GM12878 (cell line): ENCODE data around the gene MINAR1. TPM values are rescaled to one million over a fixed set of nuclear protein-coding genes. Genes with fewer than 3 reads are reported as not detected.

Experiments
- ATAC-seq: fragments of 200-7000 bp; cut with Tn5 transposase; 3 replicates; pipeline ENCODE4 v1.9.1; 2020; ENCODE audit warnings: mild to moderate bottlenecking, moderate library complexity
- BruUV-seq: library from RNA; stranded (reverse); fragments of 400-500 nt; replicated peaks from 2 replicates; lab custom pipeline; 2021; lab: Mats Ljungman, UMichigan
- CTCF ChIA-PET: fragments of 300-600 bp; sonication (Branson Sonifier 250); formaldehyde crosslinking; extraction: SDS; loops from one replicate; lab custom pipeline; 2021; ENCODE audit warnings: inconsistent platforms; lab: Yijun Ruan, JAX
- POLR2A ChIA-PET: fragments of 350-600 bp; formaldehyde crosslinking; extraction: SDS; loops from one replicate; lab custom pipeline; 2021; ENCODE audit warnings: inconsistent platforms; lab: Charles Lee
- RAD21 ChIA-PET: fragments of 300-600 bp; sonication (Branson Sonifier 250); formaldehyde crosslinking; loops from one replicate; lab custom pipeline; 2023; ENCODE audit warnings: antibody characterized with exemption; ENCODE audit not compliant: unreplicated experiment; lab: Charles Lee
- SMC1A ChIA-PET: fragments of 300-600 bp; sonication (Branson Sonifier 250); formaldehyde crosslinking; loops from one replicate; lab custom pipeline; 2023; ENCODE audit not compliant: unreplicated experiment, uncharacterized antibody; lab: Charles Lee
- DNase-seq: peaks from one replicate; pipeline ENCODE4 v3.0.0-alpha.2; 2011; ENCODE audit warnings: low read depth, low spot score
- FAIRE-seq: peaks from 3 replicates; lab custom pipeline; 2011; peaks lifted over from hg19 to GRCh38; lab: Jason Lieb, UNC
- H2AFZ ChIP-seq: 2 replicates; pipeline ENCODE4 v1.6.0; 2011; ENCODE audit warnings: low read depth, low read length, control low read depth; ENCODE audit not compliant: control insufficient read depth
- H3K27ac ChIP-seq: 2 replicates; pipeline ENCODE4 v1.5.1; 2011; ENCODE audit warnings: control low read depth; ENCODE audit not compliant: control insufficient read depth, insufficient read depth
- H3K27me3 ChIP-seq, 2 experiments: replicated peaks in 1 of 2; 2 replicates each; pipeline versions ENCODE4 v1.6.0 to v1.6.1; 2011; ENCODE audit warnings: low read length in 1 of 2; ENCODE audit not compliant: control insufficient read depth in 2 of 2, insufficient read depth in 2 of 2
- H3K36me3 ChIP-seq, 2 experiments: 2 replicates each; pipeline ENCODE4 v1.5.1; 2011; ENCODE audit warnings: low read length in 1 of 2; ENCODE audit not compliant: control insufficient read depth in 2 of 2, insufficient read depth in 2 of 2
- H3K4me1 ChIP-seq: 2 replicates; pipeline ENCODE4 v1.6.1; 2011; ENCODE audit warnings: mild to moderate bottlenecking, low read length, moderate library complexity, mixed read lengths; ENCODE audit not compliant: control insufficient read depth, insufficient read depth
- H3K4me2 ChIP-seq: 2 replicates; pipeline ENCODE4 v1.6.0; 2011; ENCODE audit warnings: control low read depth; ENCODE audit not compliant: control insufficient read depth, insufficient read depth
- H3K4me3 ChIP-seq: fragments of 200-600 bp; sonication (generic); 2 replicates; pipeline ENCODE4 v1.5.1; 2016
- H3K79me2 ChIP-seq: 2 replicates; pipeline ENCODE4 v1.6.0; 2011; ENCODE audit warnings: low read length; ENCODE audit not compliant: control insufficient read depth, insufficient read depth
- H3K9ac ChIP-seq: 2 replicates; pipeline ENCODE4 v1.8.0; 2011; ENCODE audit warnings: low read length, control low read depth, mixed read lengths; ENCODE audit not compliant: control insufficient read depth, insufficient read depth
- H3K9me3 ChIP-seq: replicated peaks from 3 replicates; pipeline ENCODE4 v1.5.1; 2011; ENCODE audit warnings: mild to moderate bottlenecking, low read length; ENCODE audit not compliant: control insufficient read depth, insufficient read depth
- H4K20me1 ChIP-seq: 2 replicates; pipeline ENCODE4 v1.6.0; 2011; ENCODE audit not compliant: control insufficient read depth, insufficient read depth
- BACH1 ChIP-seq: fragments of 450-650 bp; IDR thresholded peaks from 2 replicates; pipeline ENCODE4 v1.6.1; 2017; ENCODE audit warnings: mild to moderate bottlenecking, borderline replicate concordance
- CBFB ChIP-seq: IDR thresholded peaks from 2 replicates; pipeline ENCODE4 v1.6.1; 2016; ENCODE audit warnings: antibody characterized with exemption, low read depth
- EED ChIP-seq: sonication (generic); IDR thresholded peaks from 2 replicates; pipeline ENCODE4 v1.6.1; 2016; ENCODE audit warnings: antibody characterized with exemption, low read depth
- ELK1 ChIP-seq: IDR thresholded peaks from 2 replicates; pipeline ENCODE4 v1.6.1; 2012; ENCODE audit warnings: low read depth, low read length, improper control_type of control experiment
- GATAD2B ChIP-seq: fragments of 450-650 bp; conservative IDR thresholded peaks from 2 replicates; pipeline ENCODE4 v1.6.1; 2017; ENCODE audit warnings: low read depth, mild to moderate bottlenecking, moderate library complexity
- MXI1 ChIP-seq: fragments of 150-350 bp; IDR thresholded peaks from 2 replicates; pipeline ENCODE4 v1.6.1; 2011; ENCODE audit warnings: low read depth, mild to moderate bottlenecking, inconsistent platforms, low read length, improper control_type of control experiment
- NFXL1 ChIP-seq: fragments of 450-650 bp; IDR thresholded peaks from 2 replicates; pipeline ENCODE4 v1.6.1; 2017; ENCODE audit warnings: antibody characterized with exemption, mild to moderate bottlenecking, borderline replicate concordance
- SMARCA5 ChIP-seq: fragments of 450-650 bp; IDR thresholded peaks from 2 replicates; pipeline ENCODE4 v1.6.1; 2017; ENCODE audit warnings: mild to moderate bottlenecking
- SMC3 ChIP-seq: IDR thresholded peaks from 2 replicates; pipeline ENCODE4 v1.6.1; 2011; ENCODE audit warnings: low read length, improper control_type of control experiment, borderline replicate concordance
- SP1 ChIP-seq: IDR thresholded peaks from one replicate; pipeline ENCODE4 v1.6.1; 2011; ENCODE audit warnings: low read depth, low read length
- SRF ChIP-seq, 2 experiments: IDR thresholded peaks; 2 replicates each; pipeline ENCODE4 v1.6.1; 2011; ENCODE audit warnings: low read depth in 2 of 2, low read length in 2 of 2, mild to moderate bottlenecking in 1 of 2, moderate library complexity in 1 of 2
- TCF12 ChIP-seq: IDR thresholded peaks from 2 replicates; pipeline ENCODE4 v1.6.1; 2011; ENCODE audit warnings: low read depth, mild to moderate bottlenecking, low read length
- YBX1 ChIP-seq: fragments of 450-650 bp; IDR thresholded peaks from 2 replicates; pipeline ENCODE4 v1.6.1; 2016; ENCODE audit warnings: antibody characterized with exemption
- ZNF622 ChIP-seq: fragments of 450-650 bp; IDR thresholded peaks from 2 replicates; pipeline ENCODE4 v1.6.1; 2017; ENCODE audit warnings: mild to moderate bottlenecking, inconsistent platforms
- WGBS: methylation state at CpG from one replicate; pipeline ENCODE4 v1.1.6; 2016; ENCODE audit warnings: low lambda C conversion rate; ENCODE audit not compliant: insufficient replicate concordance, insufficient coverage; ENCODE audit errors: missing lambda C conversion rate; 5-methylcytosine and 5-hydroxymethylcytosine counted together
- in situ Hi-C: fragments of 300-500 bp; cut with MboI; formaldehyde crosslinking; loops from 9 replicates; pipeline ENCODE4 v1.14.3; 2018; ENCODE audit warnings: mixed read lengths
- intact Hi-C: fragments of 100-400 bp; cut with micrococcal nuclease; formaldehyde crosslinking; loops from one replicate; pipeline ENCODE4 v1.14.2; 2022; ENCODE audit not compliant: unreplicated experiment
- polyA plus RNA-seq, 11 experiments: library from polyadenylated mRNA; depleted of rRNA in 4 of 11; unstranded in 6 of 11; stranded (reverse) in 5 of 11; fragments of >200 nt; fragmentation: Nextera tagmentation in 4 of 11; fragmentation: Illumina TruSeq in 1 of 11; extraction: Ambion mirVana in 4 of 11; extraction: Trizol in 1 of 11; gene quantifications; 1 replicate in 1 of 11; 2 replicates in 10 of 11; pipeline versions ENCODE4 v1.2.1 to v1.2.3, GENCODE V29; 2011 to 2016; ENCODE audit warnings: inconsistent platforms in 2 of 11, missing spikeins in 2 of 11, low read depth in 1 of 11
- total RNA-seq, 4 experiments: library from RNA; depleted of rRNA in 3 of 4; stranded (reverse); fragments of >200 nt in 3 of 4; fragmentation: Illumina TruSeq in 1 of 4; extraction: Trizol in 1 of 4; gene quantifications; 2 replicates each; pipeline versions ENCODE4 v1.2.1 to v1.2.3, GENCODE V29; 2013 to 2021
- TF ChIP-seq, protein P1 (sequence below): IDR thresholded peaks from 2 replicates; pipeline ENCODE4 v1.6.1; 2011; ENCODE audit warnings: low read depth, low read length, improper control_type of control experiment, borderline replicate concordance
- TF ChIP-seq, protein P2 (sequence below): fragments of 450-650 bp; IDR thresholded peaks from 2 replicates; pipeline ENCODE4 v1.6.1; 2017; ENCODE audit warnings: borderline replicate concordance
- TF ChIP-seq, protein P3 (sequence below): fragments of 450-650 bp; IDR thresholded peaks from 2 replicates; pipeline ENCODE4 v1.6.1; 2017; ENCODE audit warnings: mild to moderate bottlenecking

The MINAR1 gene
- total and polyA plus RNA-seq, 10 of the 15 experiments (the other 5 are each of a cell fraction or from before 2014, with no cell fraction given): 0.05 to 0.40 (median 0.24) TPM

GRCh38 chr15:79463781-79464270 lies 31.7 kb downstream of the MINAR1 start:
- no peak for TF ChIP-seq SRF (IDR thresholded peaks at IDR 0.05; ENCODE audit: low read depth in 2 of 2, low read length in 2 of 2)
- no peak for TF ChIP-seq SMARCA5
- TF ChIP-seq SMC3: no peak
- TF ChIP-seq TCF12: no peak
- no peak for TF ChIP-seq NFXL1
- TF ChIP-seq, protein P1, sequence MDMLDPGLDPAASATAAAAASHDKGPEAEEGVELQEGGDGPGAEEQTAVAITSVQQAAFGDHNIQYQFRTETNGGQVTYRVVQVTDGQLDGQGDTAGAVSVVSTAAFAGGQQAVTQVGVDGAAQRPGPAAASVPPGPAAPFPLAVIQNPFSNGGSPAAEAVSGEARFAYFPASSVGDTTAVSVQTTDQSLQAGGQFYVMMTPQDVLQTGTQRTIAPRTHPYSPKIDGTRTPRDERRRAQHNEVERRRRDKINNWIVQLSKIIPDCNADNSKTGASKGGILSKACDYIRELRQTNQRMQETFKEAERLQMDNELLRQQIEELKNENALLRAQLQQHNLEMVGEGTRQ: no peak
- no peak for TF ChIP-seq YBX1
- TF ChIP-seq ZNF622: no peak
- TF ChIP-seq, protein P2, sequence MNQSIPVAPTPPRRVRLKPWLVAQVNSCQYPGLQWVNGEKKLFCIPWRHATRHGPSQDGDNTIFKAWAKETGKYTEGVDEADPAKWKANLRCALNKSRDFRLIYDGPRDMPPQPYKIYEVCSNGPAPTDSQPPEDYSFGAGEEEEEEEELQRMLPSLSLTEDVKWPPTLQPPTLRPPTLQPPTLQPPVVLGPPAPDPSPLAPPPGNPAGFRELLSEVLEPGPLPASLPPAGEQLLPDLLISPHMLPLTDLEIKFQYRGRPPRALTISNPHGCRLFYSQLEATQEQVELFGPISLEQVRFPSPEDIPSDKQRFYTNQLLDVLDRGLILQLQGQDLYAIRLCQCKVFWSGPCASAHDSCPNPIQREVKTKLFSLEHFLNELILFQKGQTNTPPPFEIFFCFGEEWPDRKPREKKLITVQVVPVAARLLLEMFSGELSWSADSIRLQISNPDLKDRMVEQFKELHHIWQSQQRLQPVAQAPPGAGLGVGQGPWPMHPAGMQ: no peak
- TF ChIP-seq BACH1: no peak
- TF ChIP-seq ELK1: no peak
- no peak for TF ChIP-seq CBFB
- TF ChIP-seq SP1: no peak
- TF ChIP-seq, protein P3, sequence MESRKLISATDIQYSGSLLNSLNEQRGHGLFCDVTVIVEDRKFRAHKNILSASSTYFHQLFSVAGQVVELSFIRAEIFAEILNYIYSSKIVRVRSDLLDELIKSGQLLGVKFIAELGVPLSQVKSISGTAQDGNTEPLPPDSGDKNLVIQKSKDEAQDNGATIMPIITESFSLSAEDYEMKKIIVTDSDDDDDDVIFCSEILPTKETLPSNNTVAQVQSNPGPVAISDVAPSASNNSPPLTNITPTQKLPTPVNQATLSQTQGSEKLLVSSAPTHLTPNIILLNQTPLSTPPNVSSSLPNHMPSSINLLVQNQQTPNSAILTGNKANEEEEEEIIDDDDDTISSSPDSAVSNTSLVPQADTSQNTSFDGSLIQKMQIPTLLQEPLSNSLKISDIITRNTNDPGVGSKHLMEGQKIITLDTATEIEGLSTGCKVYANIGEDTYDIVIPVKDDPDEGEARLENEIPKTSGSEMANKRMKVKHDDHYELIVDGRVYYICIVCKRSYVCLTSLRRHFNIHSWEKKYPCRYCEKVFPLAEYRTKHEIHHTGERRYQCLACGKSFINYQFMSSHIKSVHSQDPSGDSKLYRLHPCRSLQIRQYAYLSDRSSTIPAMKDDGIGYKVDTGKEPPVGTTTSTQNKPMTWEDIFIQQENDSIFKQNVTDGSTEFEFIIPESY: no peak
- TF ChIP-seq GATAD2B: no peak
- TF ChIP-seq MXI1: no peak
- TF ChIP-seq EED: no peak
- Histone ChIP-seq H3K4me2 (no peak overlapping the region), H3K9ac (no peak overlapping the region), H3K36me3 (no peaks in the 10 kb centered on the region), H3K4me1 (no peaks in the 10 kb centered on the region), H3K9me3 (no peaks in the 10 kb centered on the region), H3K27me3 (no peaks in the 10 kb centered on the region), H4K20me1 (no peaks in the 10 kb centered on the region), H3K79me2 (no peaks in the 10 kb centered on the region), H3K4me3 (no peak overlapping the region), H3K27ac (no peak overlapping the region), H2AFZ (no peak overlapping the region)
- 32% methylated on average over 4 of the region's 4 CpGs for WGBS
- intact Hi-C loops: no loop called here
- ATAC-seq (no peak), FAIRE-seq (no peak), DNase-seq (no peak)
- POLR2A ChIA-PET: no interaction called here
- no TSS peak for BruUV-seq
- RAD21 ChIA-PET: no interaction called here
- CTCF ChIA-PET: interaction anchor here (1.8 kb wide), 1 partner anchor 13 kb away, joined by 5 read pairs; no protein-coding TSS in a partner anchor
- SMC1A ChIA-PET: interaction anchor here (1.2 kb wide), 1 partner anchor 175 kb away, joined by 3 read pairs; no protein-coding TSS in a partner anchor
- in situ Hi-C loops: no loop called here
